Esophagus (tissue), 2 donors: Measurements from ENCODE around the gene SCNM1. TPM values are rescaled to one million over a fixed set of nuclear protein-coding genes. Genes with fewer than 3 reads are reported as not detected.

Source experiments
- H3K27ac ChIP-seq, 2 donors: one replicate each; pipeline ENCODE4 v1.5.1; 2013; ENCODE audit warnings: low read depth in 2 of 2, mild to moderate bottlenecking in 2 of 2, inconsistent platforms in 1 of 2, low read length in 1 of 2, moderate library complexity in 1 of 2
- H3K27me3 ChIP-seq, 2 donors: one replicate each; pipeline ENCODE4 v1.6.1; 2013; ENCODE audit warnings: low read length in 2 of 2, control low read depth in 1 of 2, mild to moderate bottlenecking in 1 of 2; ENCODE audit not compliant: insufficient read depth in 2 of 2, control insufficient read depth in 1 of 2
- H3K36me3 ChIP-seq, 2 donors: one replicate each; pipeline ENCODE4 v1.6.1; 2013; ENCODE audit warnings: low read length in 1 of 2; ENCODE audit not compliant: control insufficient read depth in 2 of 2, insufficient read depth in 2 of 2
- H3K4me1 ChIP-seq, 2 donors: one replicate each; pipeline ENCODE4 v1.6.1; 2013; ENCODE audit warnings: low read length in 1 of 2; ENCODE audit not compliant: control insufficient read depth in 2 of 2, insufficient read depth in 2 of 2
- H3K4me3 ChIP-seq, 2 donors: one replicate each; pipeline ENCODE4 v1.5.1; 2013; ENCODE audit warnings: low read length in 2 of 2, mild to moderate bottlenecking in 2 of 2, low read depth in 1 of 2, moderate library complexity in 1 of 2
- H3K9me3 ChIP-seq, 2 donors: one replicate each; pipeline ENCODE4 v1.6.1; 2013; ENCODE audit warnings: mild to moderate bottlenecking in 2 of 2, low read depth in 1 of 2, low read length in 1 of 2, moderate library complexity in 1 of 2; ENCODE audit not compliant: control insufficient read depth in 2 of 2, insufficient read depth in 1 of 2
- WGBS, 2 donors: extraction: QIAGEN DNeasy Blood & Tissue Kit; methylation state at CpG; one replicate each; pipeline ENCODE4 v1.1.7; 2013; 5-methylcytosine and 5-hydroxymethylcytosine counted together
- polyA plus RNA-seq, 2 donors: library from polyadenylated mRNA; stranded (reverse); fragments of 200-250 nt; gene quantifications; one replicate each; pipeline ENCODE4 v1.2.3, GENCODE V29; 2013
- donor health status: healthy with polysubstance abuse.
- donor health status: Bipolar disorder and iron deficiency.

Gene SCNM1
- polyA plus RNA-seq, 2 donors = 40.5 to 43.9 TPM

GRCh38 chr1:151146412-151147131, 19.4 kb upstream of the SCNM1 start, which contains the start of gene SEMA6C:
TSS of gene SEMA6C (minus strand) at chr1:151146631. CDS start at chr1:151142621, 4,010 bp downstream.
- Histone ChIP-seq H3K27ac (peak within 1 kb of the TSS; percentile 60 to 89), H3K4me1 (peaks cover 0 to 11% of the 10 kb centered on the region in 2 donors), H3K36me3 (no peaks in the 10 kb centered on the region), H3K4me3 (peak within 1 kb of the TSS; percentile 69), H3K9me3 (no peaks in the 10 kb centered on the region), H3K27me3 (no peaks in the 10 kb centered on the region)
- 0% methylated on average over 60 to 61 of the region's 61 CpGs for WGBS, 2 donors

- Histone ChIP-seq H3K4me1 (peaks cover 0 to 11% of the 10 kb centered on the region in 2 donors), H3K9me3 (no peaks in the 10 kb centered on the region), H3K36me3 (no peaks in the 10 kb centered on the region), H3K27me3 (no peaks in the 10 kb centered on the region), H3K4me3 (peak overlapping the region; percentile 69), H3K27ac (peak overlapping the region; percentile 60 to 89)
- 16 to 19% methylated on average over 7 of the region's 7 CpGs for WGBS, 2 donors
These were observed 18.8 kb upstream of the SCNM1 start for GRCh38 chr1:151147132-151147503.

- 91 to 95% methylated on average over 2 of the region's 2 CpGs for WGBS, 2 donors
- H3K36me3 ChIP-seq = no peaks in the 10 kb centered on the region
- H3K9me3 ChIP-seq = no peaks in the 10 kb centered on the region
- H3K27me3 ChIP-seq = no peaks in the 10 kb centered on the region
- H3K27ac ChIP-seq = peak overlapping the region in 1 of 2 donors; percentile 89
- H3K4me3 ChIP-seq = no peak overlapping the region
- peaks cover 0 to 11% of the 10 kb centered on the region in 2 donors for H3K4me1 ChIP-seq
These were observed 18.3 kb upstream of the SCNM1 start for GRCh38 chr1:151147665-151148064.

GRCh38 chr1:151156515-151156819, 9.5 kb upstream of the SCNM1 start, which contains the start of gene TNFAIP8L2:
TSS of gene TNFAIP8L2 (plus strand) at chr1:151156649. CDS start at chr1:151158698, 2,049 bp downstream.
- Histone ChIP-seq H3K36me3 (peaks cover 9 to 11% of the 10 kb centered on the region in 2 donors), H3K27me3 (no peaks in the 10 kb centered on the region), H3K9me3 (no peaks in the 10 kb centered on the region), H3K4me3 (peak within 1 kb of the TSS in 1 of 2 donors; percentile 20), H3K27ac (peak within 1 kb of the TSS; percentile 11 to 44), H3K4me1 (no peaks in the 10 kb centered on the region)
- WGBS, 2 donors = 40 to 44% methylated on average over 4 of the region's 4 CpGs

- H3K27ac ChIP-seq = peak overlapping the region; percentile 11 to 44
- peaks cover 9 to 15% of the 10 kb centered on the region in 2 donors for H3K36me3 ChIP-seq
- peak overlapping the region in 1 of 2 donors; percentile 20 for H3K4me3 ChIP-seq
These were observed 8.8 kb upstream of the SCNM1 start for GRCh38 chr1:151157067-151157531.

GRCh38 chr1:151158326-151158725, 7.6 kb upstream of the SCNM1 start:
- Histone ChIP-seq H3K9me3 (no peaks in the 10 kb centered on the region), H3K36me3 (peaks cover 9 to 15% of the 10 kb centered on the region in 2 donors), H3K4me1 (no peaks in the 10 kb centered on the region), H3K4me3 (no peak overlapping the region), H3K27ac (no peak overlapping the region), H3K27me3 (no peaks in the 10 kb centered on the region)
- 71 to 78% methylated on average over 5 of the region's 5 CpGs for WGBS, 2 donors

More at GRCh38 chr1:151157067-151157531, 8.8 kb upstream of the SCNM1 start:
- 74 to 77% methylated on average over 6 of the region's 6 CpGs for WGBS, 2 donors
- Histone ChIP-seq H3K4me1 (no peaks in the 10 kb centered on the region), H3K27me3 (no peaks in the 10 kb centered on the region), H3K9me3 (no peaks in the 10 kb centered on the region)

GRCh38 chr1:151158751-151159251, 7.1 kb upstream of the SCNM1 start:
- WGBS, 2 donors = 88 to 89% methylated on average over 22 of the region's 22 CpGs
- H3K27ac ChIP-seq = no peak overlapping the region

GRCh38 chr1:151159373-151159772, 6.6 kb upstream of the SCNM1 start:
- no peak overlapping the region for H3K27ac ChIP-seq
- H3K27me3 ChIP-seq = no peaks in the 10 kb centered on the region
- peaks cover 9 to 15% of the 10 kb centered on the region in 2 donors for H3K36me3 ChIP-seq
- H3K4me1 ChIP-seq = no peaks in the 10 kb centered on the region
- H3K4me3 ChIP-seq = no peak overlapping the region
- H3K9me3 ChIP-seq = no peaks in the 10 kb centered on the region

More at GRCh38 chr1:151158751-151159251, 7.1 kb upstream of the SCNM1 start:
- Histone ChIP-seq H3K4me1 (no peaks in the 10 kb centered on the region), H3K4me3 (no peak overlapping the region), H3K36me3 (peaks cover 9 to 15% of the 10 kb centered on the region in 2 donors), H3K9me3 (no peaks in the 10 kb centered on the region), H3K27me3 (no peaks in the 10 kb centered on the region)

- peak overlapping the region; percentile 75 to 89 for H3K27ac ChIP-seq
- 23 to 27% methylated on average over 11 of the region's 11 CpGs for WGBS, 2 donors
- peaks cover 2 to 5% of the 10 kb centered on the region in 2 donors for H3K4me1 ChIP-seq
- no peaks in the 10 kb centered on the region for H3K9me3 ChIP-seq
- peaks cover 9 to 12% of the 10 kb centered on the region in 2 donors for H3K36me3 ChIP-seq
- no peaks in the 10 kb centered on the region for H3K27me3 ChIP-seq
- H3K4me3 ChIP-seq = peak overlapping the region; percentile 61 to 87
These were observed 1.1 kb upstream of the SCNM1 start for GRCh38 chr1:151164732-151165280.
